Adrenal gland (tissue), 5 donors: ENCODE measurements around the gene ASPA.

Experiments
- CTCF ChIP-seq, 6 experiments: fragments of 450-650 bp in 4 of 6; fragments of 200-600 bp in 2 of 6; sonication (generic) in 1 of 6; IDR thresholded peaks; 1 replicate in 5 of 6; 2 replicates in 1 of 6; pipeline versions ENCODE4 v1.5.1 to v1.8.0; 2016 to 2021; ENCODE audit warnings: antibody characterized with exemption in 6 of 6, mild to moderate bottlenecking in 2 of 6, moderate library complexity in 1 of 6
- POLR2A ChIP-seq, 2 donors: fragments of 450-650 bp; IDR thresholded peaks; one replicate each; pipeline ENCODE4 v1.6.1; 2017; ENCODE audit warnings: antibody characterized with exemption in 2 of 2, mild to moderate bottlenecking in 2 of 2, moderate library complexity in 1 of 2
- donor health status: DM: no; HTN: no; CAD: no.

GRCh38 chr17:3526491-3526890 is 50.7 kb downstream of the ASPA start:
- TF ChIP-seq CTCF (IDR thresholded peaks at IDR 0.05) (no peak), POLR2A (IDR thresholded peaks at IDR 0.05) (no peak)
